HG02885 (cell line): Measurements from ENCODE around the gene ZNF148.

Experiments used
- ATAC-seq: cut with Tn5 transposase; IDR thresholded peaks from one replicate; pipeline ENCODE4 v1.9.1; 2021; ENCODE audit warnings: mild to moderate bottlenecking; ENCODE audit not compliant: unreplicated experiment, poor library complexity

ZNF148 gene

DNA sequence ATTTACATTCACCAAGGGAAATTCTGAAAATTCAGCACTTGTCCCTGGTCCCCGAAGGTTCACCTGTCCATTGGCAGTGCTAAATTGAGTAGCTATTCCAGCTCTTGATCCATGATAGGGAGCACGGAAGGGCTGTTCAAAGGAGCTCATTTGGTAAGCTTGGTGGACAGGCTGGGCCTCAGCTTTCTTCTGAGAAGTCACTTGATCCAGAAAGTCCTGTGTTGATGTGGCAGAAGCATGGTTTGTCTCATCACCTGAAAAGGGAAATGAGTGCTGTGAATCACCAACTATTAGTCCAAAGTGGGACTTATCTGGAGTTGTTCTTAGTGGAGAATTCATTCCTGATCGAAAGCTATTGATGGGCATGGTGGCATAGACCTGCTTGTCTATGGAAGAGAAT lies 142.7 kb downstream of the ZNF148 start:
- ATAC-seq, result no peak

DNA sequence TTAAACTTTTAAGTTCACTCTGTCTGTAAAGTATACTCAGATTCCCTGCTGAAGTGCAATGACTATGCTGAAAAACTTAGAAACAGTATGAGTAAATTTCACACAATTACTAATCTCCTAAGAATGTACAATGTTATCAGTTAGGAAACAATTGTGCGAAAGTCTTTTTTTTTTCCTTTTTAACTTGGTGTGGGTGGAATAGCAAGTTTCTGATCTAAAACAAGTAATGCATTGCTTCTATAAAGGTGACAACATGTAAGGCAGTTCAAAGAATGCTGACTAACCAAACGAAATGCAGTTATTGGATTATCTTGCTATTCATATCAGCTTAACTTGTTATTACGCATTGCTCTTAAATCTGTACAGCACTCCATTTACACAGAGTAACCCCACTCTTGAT lies 143.2 kb downstream of the ZNF148 start:
- no peak for ATAC-seq

DNA sequence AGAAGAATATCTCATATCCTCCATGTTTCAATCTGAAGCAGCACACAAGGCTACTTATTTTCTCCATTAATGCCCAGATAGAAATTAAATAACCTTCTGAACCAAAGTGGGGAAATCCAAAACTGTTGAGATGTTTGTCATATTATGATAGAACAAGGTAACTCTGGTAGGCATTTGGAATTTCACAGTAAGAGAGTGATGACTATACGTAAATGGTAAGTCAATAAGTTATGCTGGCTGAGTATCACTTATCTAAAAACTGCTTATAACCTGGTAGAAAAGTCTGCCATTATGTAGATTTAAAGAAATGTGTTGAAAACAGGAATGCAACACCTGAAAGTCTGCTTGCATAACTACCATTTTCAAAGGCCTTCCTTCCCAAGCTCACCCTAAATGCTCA lies 145.4 kb downstream of the ZNF148 start:
- no peak for ATAC-seq

DNA sequence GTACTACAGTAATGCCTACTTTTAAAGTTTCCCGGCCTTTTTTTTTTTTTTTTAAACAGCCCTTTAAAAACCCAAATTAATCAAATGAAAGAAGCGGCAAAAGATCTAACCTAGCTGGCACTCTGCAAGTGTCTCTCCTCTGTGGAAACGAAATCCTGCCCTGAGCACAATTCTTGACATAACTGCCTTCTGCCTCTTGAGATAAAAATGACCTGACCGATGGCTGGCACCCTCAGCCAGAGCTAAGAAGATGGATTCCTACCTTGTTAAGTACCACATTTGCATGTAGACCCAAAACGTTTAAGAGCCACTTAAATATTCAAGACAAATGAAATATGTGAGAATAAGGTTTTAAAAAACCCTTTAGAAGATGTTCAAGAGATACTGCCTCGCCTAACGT lies 146.0 kb downstream of the ZNF148 start:
- no peak for ATAC-seq

DNA sequence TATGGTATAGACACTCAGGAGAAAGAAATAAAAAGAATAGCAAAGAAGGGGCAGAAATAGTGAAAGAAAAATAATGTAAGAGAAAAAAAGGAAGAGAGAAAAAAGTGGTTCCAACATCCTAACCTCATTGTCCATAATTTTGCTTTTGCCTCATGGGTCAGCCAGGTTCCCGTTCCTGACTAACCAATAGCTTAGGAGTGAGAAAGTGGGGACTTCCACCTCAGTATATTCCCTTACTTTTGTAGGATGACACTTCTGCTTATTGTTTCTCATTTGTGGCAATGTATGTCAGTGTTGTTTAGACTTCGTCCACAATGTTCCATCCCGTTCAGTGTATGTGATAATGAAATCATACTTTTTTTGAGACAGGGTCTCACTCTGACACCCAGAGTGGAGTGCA lies 153.3 kb downstream of the ZNF148 start:
- ATAC-seq, result no peak

DNA sequence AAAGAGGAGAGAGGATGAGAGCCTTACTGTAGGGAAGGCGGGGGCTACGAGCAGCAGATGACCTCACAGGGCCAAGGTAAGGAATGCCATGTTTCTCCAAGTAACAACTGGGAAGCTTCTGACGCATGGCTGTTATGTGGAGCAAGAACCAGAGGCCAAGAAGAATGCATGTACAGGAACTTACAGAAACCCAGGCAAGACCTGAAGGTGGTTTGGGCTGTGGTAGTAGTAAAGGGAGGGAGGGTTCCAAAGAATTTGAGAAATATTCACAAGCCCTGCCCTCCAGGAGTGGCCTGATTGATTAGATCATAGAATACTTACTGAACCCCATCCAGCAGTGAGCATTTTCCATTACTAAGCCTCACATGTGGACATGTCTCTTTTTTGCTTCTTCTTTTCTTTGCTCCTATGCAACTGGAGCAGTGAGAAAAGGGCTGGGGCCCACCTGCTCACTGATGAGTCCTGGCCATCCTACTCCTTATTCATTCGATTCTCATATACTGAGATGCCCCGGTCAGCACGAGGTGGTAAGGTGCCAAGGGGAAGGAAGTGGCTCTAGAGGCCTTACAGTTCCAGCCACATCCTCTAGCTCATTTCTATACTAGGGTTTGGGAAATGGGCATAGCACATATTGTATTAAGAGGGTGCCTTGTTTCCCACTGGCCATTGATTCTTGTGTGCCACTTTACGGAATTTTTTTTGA lies 154.2 kb downstream of the ZNF148 start:
- no peak for ATAC-seq

DNA sequence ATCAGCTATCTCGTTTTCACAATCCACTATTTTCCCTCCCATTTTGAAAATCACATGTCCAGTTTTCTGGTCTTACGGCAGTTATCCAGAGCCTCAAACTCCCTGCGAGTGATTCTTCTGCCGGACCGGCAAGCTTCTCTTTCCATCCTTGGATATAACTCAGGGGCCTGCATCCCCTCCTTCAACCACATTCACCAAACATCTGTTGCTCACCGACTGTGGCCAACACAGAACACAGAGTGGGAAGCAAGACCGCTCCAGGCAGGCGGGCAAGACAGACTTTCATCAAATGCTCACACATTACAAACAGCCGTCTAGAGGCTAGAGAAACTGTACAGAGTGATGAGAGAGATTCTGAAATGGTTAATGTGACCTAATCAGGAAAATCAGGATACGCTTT lies 154.9 kb downstream of the ZNF148 start:
- no peak for ATAC-seq

DNA sequence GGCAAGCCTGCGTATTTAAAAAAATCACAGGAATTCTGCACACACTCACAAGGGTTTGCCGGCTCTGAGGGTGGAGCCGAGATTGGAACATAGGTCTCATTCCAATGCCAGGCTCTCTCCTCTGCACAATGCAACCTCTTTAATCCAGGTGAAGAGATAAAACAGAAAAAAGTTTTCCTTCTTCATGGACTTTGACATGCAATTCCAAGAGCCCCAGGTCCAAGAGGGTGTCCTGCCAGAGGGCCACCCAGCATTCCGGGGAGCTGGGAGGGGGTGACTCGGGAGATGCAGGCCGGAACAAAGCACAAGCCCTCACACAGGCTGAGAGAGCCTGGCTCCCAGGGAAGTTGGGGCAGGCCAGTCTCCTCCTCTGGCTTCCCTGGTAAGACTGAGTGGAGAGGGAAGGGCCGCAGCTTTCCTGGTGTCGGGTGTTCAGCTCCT lies 155.8 kb downstream of the ZNF148 start:
- no peak for ATAC-seq

DNA sequence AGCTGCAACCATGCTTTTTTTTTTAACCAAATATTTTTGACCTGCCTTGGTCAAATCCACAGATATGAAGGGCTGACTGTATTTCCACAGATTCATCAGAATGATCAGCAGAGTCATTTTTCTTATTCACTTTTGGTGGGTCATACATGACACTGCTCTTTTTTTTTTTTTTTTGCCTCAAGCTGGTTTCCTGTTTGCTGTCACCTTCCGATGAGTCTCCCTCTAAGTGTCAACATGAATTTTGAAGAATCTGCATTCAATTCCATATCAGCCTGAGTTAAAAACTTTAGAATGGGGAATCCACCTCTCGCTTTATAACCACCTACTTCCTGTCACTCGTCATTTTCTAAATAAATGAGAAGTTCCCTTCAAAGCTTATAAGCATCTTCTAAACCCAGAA lies 160.4 kb downstream of the ZNF148 start:
- no peak for ATAC-seq

DNA sequence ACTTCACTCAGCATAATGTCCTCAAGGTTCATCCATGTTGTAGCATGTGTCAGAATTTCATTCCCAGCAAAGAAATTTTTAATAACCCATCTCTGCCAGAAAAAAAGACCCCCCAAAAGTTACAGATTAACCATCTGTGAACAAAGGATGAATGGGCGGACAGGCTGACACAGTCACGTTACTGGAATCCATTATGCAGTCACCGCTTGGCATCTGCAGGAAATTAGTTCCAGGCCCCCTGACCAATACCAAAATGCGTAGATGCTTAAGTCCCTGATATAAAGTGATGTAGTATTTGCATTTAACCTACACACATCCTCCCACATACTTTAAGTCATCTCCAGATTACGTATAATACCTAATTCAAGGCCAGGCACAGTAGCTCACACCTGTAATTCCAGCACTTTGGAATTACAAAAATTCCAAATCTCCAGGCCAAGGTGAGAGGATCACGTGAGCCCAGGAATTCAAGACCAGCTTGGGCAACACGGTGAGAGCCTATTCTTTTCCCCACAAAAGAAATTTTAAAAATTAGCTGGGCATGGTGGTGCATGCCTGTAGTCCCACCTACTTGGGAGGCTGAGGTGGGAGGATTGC lies 161.1 kb downstream of the ZNF148 start:
- no peak for ATAC-seq

DNA sequence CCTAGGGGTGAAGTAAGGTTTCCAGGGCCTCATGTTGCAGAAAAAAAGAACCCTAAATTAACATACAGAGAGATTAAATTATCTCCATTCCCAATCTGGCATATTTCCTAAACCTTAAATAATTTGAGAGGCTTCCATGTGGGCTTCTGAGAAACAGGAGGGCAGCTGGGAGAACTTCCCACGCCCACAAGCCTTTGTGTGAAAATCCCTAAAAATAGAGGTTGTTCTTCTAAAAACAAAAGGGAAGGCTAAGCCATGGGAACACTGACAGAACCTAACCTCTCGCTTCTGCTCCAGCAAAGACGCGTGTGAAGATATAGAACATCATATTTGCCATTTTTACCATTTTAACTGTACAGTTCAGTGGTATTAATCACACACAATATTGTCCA lies 161.8 kb downstream of the ZNF148 start:
- no peak for ATAC-seq

DNA sequence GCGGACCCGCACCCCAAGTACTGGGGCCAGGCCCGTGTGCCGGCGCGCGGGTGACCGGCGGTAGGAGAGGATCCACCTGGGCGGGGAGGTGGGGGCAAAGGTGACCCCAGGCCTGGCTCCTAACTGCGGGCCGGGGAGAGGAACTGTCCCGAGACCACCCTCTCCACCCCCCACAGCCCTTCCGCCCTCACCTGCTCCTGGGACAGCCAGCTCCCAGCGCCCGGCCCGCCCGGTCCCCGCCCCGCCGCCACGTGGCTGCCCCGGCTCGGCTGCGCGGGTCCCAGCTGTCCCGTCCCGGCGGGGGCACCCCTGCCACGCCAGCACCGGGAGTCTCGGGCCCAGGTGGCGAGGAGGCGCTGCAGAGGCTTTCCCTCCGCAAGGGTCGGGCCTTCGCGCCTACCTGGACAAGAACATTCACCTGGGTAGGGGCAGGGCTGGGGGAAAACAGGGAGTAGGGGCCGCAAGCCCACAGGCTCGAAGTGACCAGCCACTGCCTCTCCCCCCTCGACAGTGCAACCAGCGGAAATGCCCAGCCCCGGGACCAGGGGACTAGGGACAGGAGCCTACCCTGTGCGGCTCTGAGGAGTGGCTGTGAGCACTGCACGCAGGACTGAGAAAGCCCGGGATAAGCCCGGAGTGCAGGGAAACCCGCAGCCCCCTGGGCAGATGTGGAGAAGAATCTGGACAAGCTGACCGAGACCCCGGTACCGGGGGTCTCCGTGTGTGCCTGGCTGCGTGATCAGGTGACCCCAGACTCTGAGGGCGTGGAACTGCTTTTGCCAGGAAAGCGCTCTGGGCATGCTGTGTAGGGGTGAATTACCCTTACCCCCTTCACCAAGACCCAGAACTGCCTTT lies 162.4 kb downstream of the ZNF148 start, which contains the start of gene SLC12A8:
SLC12A8 (minus strand) TSS at position 240 of the 855 bp plus-strand sequence. CDS start 1,399 bp downstream, outside the sequence.
- ATAC-seq, result no peak

DNA sequence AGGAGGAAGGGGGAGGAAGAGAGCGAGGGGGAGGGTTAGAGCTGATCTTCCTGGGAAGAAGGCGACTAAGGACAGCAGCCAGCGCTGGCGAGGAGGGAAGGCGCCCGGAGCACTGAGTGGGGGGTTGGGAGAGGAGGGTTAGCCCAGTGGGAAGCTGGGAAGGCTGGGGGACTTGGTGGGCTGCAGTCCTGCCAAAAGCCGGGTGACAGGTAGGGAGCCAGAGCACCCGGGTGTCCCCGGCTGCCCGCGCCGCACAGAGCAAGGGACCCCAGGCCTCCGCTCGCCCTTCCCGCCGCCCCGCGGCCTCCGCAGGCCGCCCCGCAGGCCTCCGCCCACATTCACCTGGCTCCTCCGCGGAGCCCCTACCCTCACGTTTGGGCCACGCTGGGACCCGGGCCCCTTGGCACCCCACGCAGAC lies 163.0 kb downstream of the ZNF148 start:
- no peak for ATAC-seq

DNA sequence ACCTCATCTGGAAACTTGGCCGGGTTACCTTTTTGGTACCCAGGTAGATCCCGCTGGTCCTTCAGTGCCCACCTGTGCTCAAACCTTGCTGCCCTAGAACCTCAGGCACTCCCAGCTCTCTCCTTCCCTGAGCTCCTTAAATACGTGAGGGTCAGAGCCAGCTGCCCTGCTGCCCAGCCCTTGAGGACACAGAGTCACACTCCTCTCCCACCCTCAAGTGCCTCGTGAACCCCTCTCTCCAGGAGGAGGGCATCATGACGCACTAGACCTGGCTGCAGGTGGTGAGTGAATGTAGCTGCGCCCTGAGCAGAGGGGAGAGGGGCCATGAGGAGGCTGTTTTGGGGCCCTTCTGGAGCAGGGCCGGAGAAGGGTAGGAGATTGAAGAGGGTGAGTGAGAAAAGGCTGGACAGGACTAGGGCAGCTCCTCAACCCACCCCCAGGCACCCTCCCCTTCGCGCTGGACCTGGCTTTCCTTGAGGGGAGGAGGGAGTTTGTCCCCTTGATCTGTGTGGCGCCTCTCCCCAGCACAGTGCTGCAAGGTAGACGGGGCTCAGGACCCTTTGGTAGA lies 163.5 kb downstream of the ZNF148 start:
- ATAC-seq, result no peak

DNA sequence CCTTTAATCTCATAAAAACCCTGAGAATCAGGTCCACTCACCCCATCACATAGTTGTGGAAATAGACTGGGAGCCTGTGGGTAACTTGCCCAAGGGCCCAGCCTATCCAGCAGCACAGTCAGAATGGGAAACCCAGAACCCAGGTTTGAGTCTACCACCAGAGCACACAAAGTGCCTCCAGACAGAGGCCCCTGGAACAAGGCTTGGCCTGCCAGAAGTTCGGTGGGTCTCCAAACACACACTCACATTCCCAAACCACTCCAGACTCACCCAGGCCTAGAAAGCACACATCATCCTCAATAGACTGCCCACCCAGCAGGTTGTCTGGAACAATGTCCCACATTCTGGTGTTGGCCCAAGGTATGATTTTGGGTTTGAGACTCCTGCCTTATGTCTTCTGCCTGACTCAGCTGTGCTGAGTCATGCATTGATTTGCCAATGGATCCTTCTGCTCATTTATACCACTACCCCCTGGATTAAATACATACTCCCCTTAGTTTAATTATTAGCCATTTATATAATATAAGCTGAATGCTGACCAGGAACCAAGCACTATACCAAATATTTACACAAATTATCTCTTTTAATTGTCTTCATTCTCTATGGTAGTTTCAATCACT lies 167.1 kb downstream of the ZNF148 start:
- no peak for ATAC-seq

DNA sequence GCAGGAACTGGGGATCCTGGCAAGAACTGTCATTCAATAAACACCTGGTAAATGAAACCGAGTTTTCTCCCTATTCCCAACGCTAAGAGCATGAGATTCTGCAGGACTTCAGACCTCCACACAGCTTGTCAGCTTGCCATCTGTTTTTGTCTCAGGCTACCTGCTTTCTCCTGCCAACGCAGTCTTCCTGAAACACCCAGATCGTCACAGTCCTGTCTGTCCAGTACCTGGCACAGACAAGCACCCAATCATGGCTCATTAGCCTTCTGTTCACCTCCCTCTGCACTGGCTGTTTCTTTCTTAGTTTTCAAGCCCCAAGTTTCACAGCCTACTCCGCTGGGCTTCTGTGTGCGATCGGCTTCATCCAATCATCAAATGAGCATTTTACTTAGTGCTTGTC lies 167.6 kb downstream of the ZNF148 start:
- ATAC-seq, result no peak

DNA sequence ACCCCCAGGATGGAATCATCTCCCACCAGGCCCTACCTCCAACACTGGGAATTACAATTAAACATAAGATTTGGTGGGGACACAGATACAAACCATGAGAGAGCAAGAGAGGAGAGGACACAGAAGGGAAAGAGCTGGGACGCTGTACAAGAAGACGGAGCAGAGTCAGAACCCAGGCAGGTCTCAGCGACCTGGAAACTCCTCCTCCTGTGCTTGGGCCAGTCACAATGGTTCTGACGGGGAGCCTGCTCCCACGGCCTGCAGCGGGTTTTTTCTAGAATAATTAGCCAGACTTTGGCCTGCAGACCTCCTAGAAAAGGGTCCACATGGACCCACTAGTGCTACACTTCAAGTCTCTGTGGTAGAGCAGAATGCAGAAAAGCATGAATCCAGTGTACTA lies 168.2 kb downstream of the ZNF148 start:
- ATAC-seq, result no peak

DNA sequence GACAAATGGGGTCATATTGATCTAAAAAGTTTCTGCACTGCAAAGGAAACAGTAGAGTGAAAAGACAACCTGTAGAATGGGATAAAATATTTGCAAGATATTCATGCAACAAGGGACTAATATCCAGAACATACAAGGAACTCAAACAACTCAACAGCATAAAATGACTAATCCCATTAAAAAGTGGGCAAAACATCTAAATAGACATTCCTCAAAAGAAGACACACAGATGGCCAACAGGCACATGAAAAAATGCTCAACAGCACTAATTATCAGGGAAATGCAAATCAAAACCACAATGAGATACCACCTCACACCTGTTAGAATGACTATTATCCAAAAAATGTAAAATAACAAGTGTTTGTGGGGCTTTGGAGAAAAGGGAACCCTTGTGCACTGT lies 171.4 kb downstream of the ZNF148 start:
- no peak for ATAC-seq

DNA sequence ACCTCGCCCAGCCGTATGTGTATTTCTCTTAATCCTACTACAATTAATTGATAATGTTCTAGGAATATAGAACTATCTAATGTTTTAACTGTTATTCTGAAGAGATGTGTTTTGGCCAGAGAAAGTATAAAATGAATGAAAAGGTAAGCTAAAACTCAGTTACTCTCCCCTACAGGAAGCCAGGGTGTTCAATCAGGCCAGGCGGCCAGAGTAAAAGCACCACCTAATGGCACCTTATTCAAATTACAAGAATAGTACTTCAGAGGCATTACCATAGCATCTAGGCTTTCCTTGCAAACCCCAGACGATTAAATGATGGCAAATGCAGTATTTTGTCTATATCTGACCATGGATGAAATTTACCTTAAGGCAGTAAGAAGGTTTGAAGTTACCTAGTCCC lies 172.9 kb downstream of the ZNF148 start:
- ATAC-seq, result no peak

DNA sequence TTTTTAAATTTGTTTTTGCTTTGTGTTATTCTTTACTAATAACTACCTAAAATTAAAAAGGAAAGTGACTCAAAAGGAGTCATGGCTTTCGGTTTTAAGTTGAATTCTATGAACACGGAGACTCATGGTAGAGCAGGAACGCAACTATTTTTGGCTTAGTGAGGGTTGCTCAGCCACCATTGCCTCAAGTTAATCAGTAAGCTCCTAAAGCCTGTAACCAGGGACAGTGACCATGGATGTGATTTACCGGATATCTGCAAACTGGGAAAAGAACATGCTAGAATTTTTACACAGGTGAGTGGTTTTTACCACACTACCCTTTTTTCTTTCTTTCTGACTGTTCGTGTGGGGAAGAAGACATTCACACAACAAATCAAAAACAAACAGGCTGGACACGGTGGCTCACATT lies 174.4 kb downstream of the ZNF148 start:
- peak; percentile 70 for ATAC-seq
